ENCODE results near the gene MRM3.
"Not testable (repeated sequence)": the region's sequence is repeated elsewhere in the genome, so short reads cannot be mapped to it uniquely, and the experiment has no call there.

Gene MRM3

GRCh38 chr17:750431-751037 is 31.6 kb upstream of the MRM3 start:
- DNase-seq (ENCODE audit: low spot score): no peak
- no peak for TF ChIP-seq CTCF (IDR thresholded peaks at IDR 0.05; ENCODE audit: extremely low read depth, insufficient read depth, missing control alignments)
- in situ Hi-C loops (cut with MboI; ENCODE audit: low pct_unique_long_range_greater_than_20kb, low sequenced_read_pairs, unreplicated experiment): no loop called here

GRCh38 chr17:751269-752001 is 30.7 kb upstream of the MRM3 start:
- no peak for TF ChIP-seq CTCF (IDR thresholded peaks at IDR 0.05; ENCODE audit: extremely low read depth, insufficient read depth, missing control alignments)

GRCh38 chr17:752002-752619 is 30.0 kb upstream of the MRM3 start, which contains the start of gene GEMIN4:
GEMIN4 (minus strand) TSS chr17:752264; CDS start chr17:752142, 122 bp downstream.
- in situ Hi-C loops (cut with MboI; ENCODE audit: low pct_unique_long_range_greater_than_20kb, low sequenced_read_pairs, unreplicated experiment): no loop called here
- DNase-seq (ENCODE audit: low spot score): peak; percentile 99
- TF ChIP-seq CTCF (IDR thresholded peaks at IDR 0.05; ENCODE audit: extremely low read depth, insufficient read depth, missing control alignments): peak; percentile 92

More at GRCh38 chr17:751269-752001, 30.7 kb upstream of the MRM3 start:
- in situ Hi-C loops (cut with MboI; ENCODE audit: low pct_unique_long_range_greater_than_20kb, low sequenced_read_pairs, unreplicated experiment): no loop called here
- peak; percentile 61 for DNase-seq (ENCODE audit: low spot score)

- peak; percentile 62 for DNase-seq (ENCODE audit: low spot score)
- in situ Hi-C loops (cut with MboI; ENCODE audit: low pct_unique_long_range_greater_than_20kb, low sequenced_read_pairs, unreplicated experiment): no loop called here
- TF ChIP-seq CTCF (IDR thresholded peaks at IDR 0.05; ENCODE audit: extremely low read depth, insufficient read depth, missing control alignments): no peak
These were observed 29.4 kb upstream of the MRM3 start for GRCh38 chr17:752620-753219.

- TF ChIP-seq CTCF (IDR thresholded peaks at IDR 0.05; ENCODE audit: extremely low read depth, insufficient read depth, missing control alignments): no peak
- DNase-seq (ENCODE audit: low spot score): no peak
- in situ Hi-C loops (cut with MboI; ENCODE audit: low pct_unique_long_range_greater_than_20kb, low sequenced_read_pairs, unreplicated experiment): no loop called here
These were observed 28.7 kb upstream of the MRM3 start for GRCh38 chr17:753418-753817.

- in situ Hi-C loops (cut with MboI; ENCODE audit: low pct_unique_long_range_greater_than_20kb, low sequenced_read_pairs, unreplicated experiment); DNase-seq (ENCODE audit: low spot score): not testable (repeated sequence)
These were observed 26.7 kb upstream of the MRM3 start for GRCh38 chr17:755319-755961.

- in situ Hi-C loops (cut with MboI; ENCODE audit: low pct_unique_long_range_greater_than_20kb, low sequenced_read_pairs, unreplicated experiment); DNase-seq (ENCODE audit: low spot score): not testable (repeated sequence)
These were observed 26.1 kb upstream of the MRM3 start for GRCh38 chr17:756010-756567.
